Activated CD8-positive, alpha-beta T cell treated with anti-CD3 and anti-CD28 coated beads for 36 hours (primary cell): Measurements from ENCODE around the gene MYOM3. TPM values are rescaled to one million over a fixed set of nuclear protein-coding genes. Genes with fewer than 3 reads are reported as not detected.

Experiments used
- ATAC-seq: fragments of 200-7000 bp; cut with Tn5 transposase; one replicate; pipeline ENCODE4 v1.10.0; 2021; ENCODE audit warnings: mild to moderate bottlenecking, moderate library complexity
- CTCF ChIA-PET: fragments of 350-600 bp; sonication (Branson Sonifier 250); formaldehyde crosslinking; loops from one replicate; lab custom pipeline; 2021; ENCODE audit warnings: antibody characterized with exemption; lab: Charles Lee
- POLR2A ChIA-PET: fragments of 350-600 bp; sonication (Branson Sonifier 250); formaldehyde crosslinking; loops from one replicate; lab custom pipeline; 2021; ENCODE audit warnings: antibody characterized with exemption; lab: Charles Lee
- DNase-seq: peaks from one replicate; pipeline ENCODE4 v3.0.0-alpha.2; 2020
- H3K27ac Mint-ChIP-seq: one replicate; pipeline ENCODE4 v1.8.0; 2021; ENCODE audit warnings: mild to moderate bottlenecking, mixed read lengths
- H3K27me3 Mint-ChIP-seq: one replicate; pipeline ENCODE4 v1.8.0; 2021; ENCODE audit warnings: mixed read lengths
- H3K36me3 Mint-ChIP-seq: one replicate; pipeline ENCODE4 v1.8.0; 2021; ENCODE audit warnings: low read depth, mixed read lengths
- H3K4me1 Mint-ChIP-seq: one replicate; pipeline ENCODE4 v1.8.0; 2021; ENCODE audit warnings: low read depth, mixed read lengths
- H3K4me3 Mint-ChIP-seq: one replicate; pipeline ENCODE4 v1.8.0; 2021; ENCODE audit warnings: mild to moderate bottlenecking, moderate library complexity, mixed read lengths
- H3K9me3 Mint-ChIP-seq: one replicate; pipeline ENCODE4 v1.8.0; 2021; ENCODE audit warnings: mixed read lengths
- CTCF ChIP-seq: fragments of 200-600 bp; IDR thresholded peaks from one replicate; pipeline ENCODE4 v1.8.0; 2022; ENCODE audit warnings: antibody characterized with exemption, mild to moderate bottlenecking
- intact Hi-C: fragments of 100-400 bp; cut with micrococcal nuclease; formaldehyde crosslinking; loops from one replicate; pipeline ENCODE4 v1.10.0; 2022
- total RNA-seq, 2 experiments: library from RNA; stranded (reverse); gene quantifications; one replicate each; pipeline ENCODE4 v1.2.3, GENCODE V29; 2021

Gene MYOM3
- total RNA-seq, 2 experiments from 2014 or later: not detected

- TF ChIP-seq CTCF: no peak
- Mint-ChIP-seq H3K27me3 (peaks cover 7% of the 10 kb centered on the region), H3K36me3 (no peaks in the 10 kb centered on the region), H3K4me1 (peaks cover 3% of the 10 kb centered on the region), H3K27ac (no peak overlapping the region), H3K4me3 (no peak overlapping the region), H3K9me3 (peaks cover 2% of the 10 kb centered on the region)
- ChIA-PET POLR2A (no interaction called here), CTCF (interaction anchor here (5.7 kb wide), 1 partner anchor 10 kb away, joined by 27 read pairs; no protein-coding TSS in a partner anchor)
- ATAC-seq: no peak
- intact Hi-C loops: no loop called here
- no peak for DNase-seq
These were observed 28.0 kb upstream of the MYOM3 start for GRCh38 chr1:24139841-24140425.

GRCh38 chr1:24139222-24139489 is 27.2 kb upstream of the MYOM3 start:
- TF ChIP-seq CTCF: no peak
- Mint-ChIP-seq H3K4me3 (no peak overlapping the region), H3K27ac (no peak overlapping the region), H3K27me3 (peaks cover 4% of the 10 kb centered on the region), H3K4me1 (peaks cover 3% of the 10 kb centered on the region), H3K36me3 (no peaks in the 10 kb centered on the region), H3K9me3 (peaks cover 2% of the 10 kb centered on the region)
- DNase-seq (no peak), ATAC-seq (no peak)
- CTCF ChIA-PET: interaction anchor here (5.7 kb wide), 1 partner anchor 11 kb away, joined by 27 read pairs; no protein-coding TSS in a partner anchor
- intact Hi-C loops: no loop called here
- POLR2A ChIA-PET: no interaction called here

GRCh38 chr1:24138476-24139221 is 26.7 kb upstream of the MYOM3 start:
- no peak overlapping the region for H3K27ac Mint-ChIP-seq
- intact Hi-C loops: no loop called here
- no peaks in the 10 kb centered on the region for H3K36me3 Mint-ChIP-seq
- ChIA-PET CTCF (interaction anchor here (5.7 kb wide), 1 partner anchor 12 kb away, joined by 27 read pairs; no protein-coding TSS in a partner anchor), POLR2A (no interaction called here)
- DNase-seq (no peak), ATAC-seq (no peak)
- H3K4me3 Mint-ChIP-seq: no peak overlapping the region
- peaks cover 3% of the 10 kb centered on the region for H3K4me1 Mint-ChIP-seq
- peaks cover 2% of the 10 kb centered on the region for H3K9me3 Mint-ChIP-seq
- H3K27me3 Mint-ChIP-seq: peaks cover 4% of the 10 kb centered on the region
- no peak for TF ChIP-seq CTCF

- Mint-ChIP-seq H3K27me3 (peaks cover 6% of the 10 kb centered on the region), H3K4me1 (peaks cover 3% of the 10 kb centered on the region), H3K36me3 (no peaks in the 10 kb centered on the region), H3K4me3 (no peak overlapping the region), H3K27ac (no peak overlapping the region), H3K9me3 (peaks cover 2% of the 10 kb centered on the region)
- ATAC-seq (no peak), DNase-seq (no peak)
- ChIA-PET CTCF (interaction anchor here (1.7 kb wide), 1 partner anchor 14 kb away, joined by 8 read pairs; no protein-coding TSS in a partner anchor), POLR2A (no interaction called here)
- no peak for TF ChIP-seq CTCF
- intact Hi-C loops: no loop called here
These were observed 25.1 kb upstream of the MYOM3 start for GRCh38 chr1:24136956-24137539.

GRCh38 chr1:24134376-24134775 is 22.4 kb upstream of the MYOM3 start:
- Mint-ChIP-seq H3K4me3 (no peak overlapping the region), H3K27ac (no peak overlapping the region), H3K36me3 (no peaks in the 10 kb centered on the region), H3K9me3 (peaks cover 2% of the 10 kb centered on the region), H3K27me3 (peaks cover 2% of the 10 kb centered on the region), H3K4me1 (peaks cover 3% of the 10 kb centered on the region)
- intact Hi-C loops: no loop called here
- ATAC-seq: no peak
- TF ChIP-seq CTCF: no peak
- CTCF ChIA-PET: interaction anchor here (1.0 kb wide), 2 partner anchors 8 to 16 kb away, joined by 3 to 4 read pairs; partner anchors contain the start of gene IL22RA1
- POLR2A ChIA-PET: no interaction called here
- no peak for DNase-seq
